CD4-positive, CD25-positive, alpha-beta regulatory T cell (primary cell): ENCODE measurements around the gene CSNK2B. TPM values are rescaled to one million over a fixed set of nuclear protein-coding genes. Genes with fewer than 3 reads are reported as not detected.
A peak's percentile ranks its signal among the peaks of the same experiment; 100 is the strongest.

Experiments used
- ATAC-seq, 2 donors: fragments of 150-1000 bp; cut with Tn5 transposase; one replicate each; pipeline ENCODE4 v1.10.0; 2021; ENCODE audit warnings: low read depth in 2 of 2, moderate number of reproducible peaks in 2 of 2, moderate library complexity in 1 of 2
- DNase-seq, 3 donors: peaks; one replicate each; pipeline versions ENCODE4 v3.0.0 to v3.0.0-alpha.2; 2012 to 2022; ENCODE audit warnings: mixed read lengths in 1 of 3
- H3K27ac ChIP-seq: one replicate; pipeline ENCODE4 v1.7.0; 2013; ENCODE audit warnings: mild to moderate bottlenecking, low read length; ENCODE audit not compliant: insufficient read depth, poor library complexity, severe bottlenecking
- H3K27me3 ChIP-seq: one replicate; pipeline ENCODE4 v1.7.0; 2013; ENCODE audit warnings: low read length; ENCODE audit not compliant: control insufficient read depth, insufficient read depth
- H3K36me3 ChIP-seq: one replicate; pipeline ENCODE4 v1.7.0; 2013; ENCODE audit warnings: mild to moderate bottlenecking, low read length, moderate library complexity; ENCODE audit not compliant: control insufficient read depth, insufficient read depth
- H3K4me1 ChIP-seq: 2 replicates; pipeline ENCODE4 v1.7.0; 2013; ENCODE audit warnings: mild to moderate bottlenecking, low read length; ENCODE audit not compliant: insufficient read depth, control insufficient read depth, poor library complexity, severe bottlenecking
- H3K4me3 ChIP-seq: one replicate; pipeline ENCODE4 v1.7.0; 2013; ENCODE audit warnings: low read depth, mild to moderate bottlenecking, low read length, moderate library complexity
- H3K9me3 ChIP-seq, 2 experiments: 1 replicate in 1 of 2; 2 replicates in 1 of 2; pipeline ENCODE4 v1.7.0; 2013; ENCODE audit warnings: low read length in 2 of 2, mild to moderate bottlenecking in 1 of 2, moderate library complexity in 1 of 2; ENCODE audit not compliant: control insufficient read depth in 2 of 2
- H3K27ac Mint-ChIP-seq, 3 donors: one replicate each; pipeline ENCODE4 v1.8.0; 2020 to 2022; ENCODE audit warnings: mild to moderate bottlenecking in 3 of 3, mixed read lengths in 3 of 3, moderate library complexity in 2 of 3
- H3K27me3 Mint-ChIP-seq: one replicate; pipeline ENCODE4 v1.8.0; 2022; ENCODE audit warnings: mild to moderate bottlenecking, mixed read lengths
- H3K36me3 Mint-ChIP-seq: one replicate; pipeline ENCODE4 v1.8.0; 2020; ENCODE audit warnings: mixed read lengths
- H3K4me1 Mint-ChIP-seq, 4 donors: one replicate each; pipeline ENCODE4 v1.8.0; 2020 to 2022; ENCODE audit warnings: mixed read lengths in 4 of 4, mild to moderate bottlenecking in 1 of 4
- H3K4me3 Mint-ChIP-seq, 4 donors: one replicate each; pipeline ENCODE4 v1.8.0; 2020 to 2022; ENCODE audit warnings: mild to moderate bottlenecking in 4 of 4, mixed read lengths in 4 of 4, moderate library complexity in 3 of 4
- H3K9me3 Mint-ChIP-seq, 7 donors: one replicate each; pipeline ENCODE4 v1.8.0; 2020 to 2022; ENCODE audit warnings: mixed read lengths in 7 of 7, mild to moderate bottlenecking in 3 of 7, moderate library complexity in 2 of 7
- polyA plus RNA-seq, 4 donors: library from polyadenylated mRNA; unstranded; fragments of 300-500 nt; fragmentation: Illumina TruSeq; gene quantifications; one replicate each; pipeline ENCODE4 v1.2.3, GENCODE V29; 2021
- total RNA-seq: library from RNA; stranded (reverse); gene quantifications from one replicate; pipeline ENCODE4 v1.2.3, GENCODE V29; 2022

The CSNK2B gene
- total and polyA plus RNA-seq, 5 donors from 2014 or later: 141 to 285 (median 240) TPM

DNA sequence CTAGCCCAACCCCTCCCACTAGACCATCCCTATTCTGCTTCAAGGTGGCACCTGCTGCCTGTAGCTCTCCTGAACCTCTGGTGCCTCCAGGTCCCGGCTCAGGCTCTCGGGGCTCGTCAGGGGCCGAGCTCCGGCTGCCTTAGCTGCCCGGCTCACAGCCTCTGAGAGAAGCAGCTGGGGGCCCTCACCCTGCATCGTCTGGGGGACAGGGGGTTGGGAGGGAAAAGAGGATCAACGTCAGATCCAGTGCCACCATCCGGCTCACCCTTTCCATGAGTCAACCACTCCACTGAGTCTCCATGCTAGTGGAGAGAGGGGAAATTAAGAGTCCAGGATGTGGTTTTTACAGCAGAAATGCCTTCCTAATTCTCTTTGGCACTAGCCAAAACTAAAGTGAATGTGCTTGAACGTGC lies 26.4 kb upstream of the CSNK2B start:
- H3K27ac Mint-ChIP-seq: peak overlapping the region in 1 of 3 donors; percentile 26
- DNase-seq (no peak), ATAC-seq (no peak)
- Histone ChIP-seq H3K4me3 (no peak overlapping the region), H3K4me1 (no peaks in the 10 kb centered on the region), H3K36me3 (peaks cover 89% of the 10 kb centered on the region), H3K9me3 (no peaks in the 10 kb centered on the region), H3K27me3 (no peaks in the 10 kb centered on the region), H3K27ac (no peak overlapping the region)
- no peaks in the 10 kb centered on the region for H3K27me3 Mint-ChIP-seq
- peaks cover 0 to 2% (median 0%) of the 10 kb centered on the region in 4 donors for H3K4me1 Mint-ChIP-seq
- no peaks in the 10 kb centered on the region for H3K9me3 Mint-ChIP-seq
- peaks cover 42% of the 10 kb centered on the region for H3K36me3 Mint-ChIP-seq
- no peak overlapping the region for H3K4me3 Mint-ChIP-seq

- Histone ChIP-seq H3K4me3 (no peak overlapping the region), H3K27ac (no peak overlapping the region), H3K36me3 (peaks cover 89% of the 10 kb centered on the region), H3K4me1 (no peaks in the 10 kb centered on the region), H3K27me3 (no peaks in the 10 kb centered on the region), H3K9me3 (no peaks in the 10 kb centered on the region)
- H3K9me3 Mint-ChIP-seq: no peaks in the 10 kb centered on the region
- H3K36me3 Mint-ChIP-seq: peaks cover 42% of the 10 kb centered on the region
- ATAC-seq: no peak
- no peak for DNase-seq
- peak overlapping the region in 1 of 3 donors; percentile 65 for H3K27ac Mint-ChIP-seq
- no peaks in the 10 kb centered on the region for H3K27me3 Mint-ChIP-seq
- H3K4me3 Mint-ChIP-seq: no peak overlapping the region
- peaks cover 0 to 5% (median 3%) of the 10 kb centered on the region in 4 donors for H3K4me1 Mint-ChIP-seq
Measured at GRCh38 chr6:31640612-31641011, 25.3 kb upstream of the CSNK2B start.

- Mint-ChIP-seq H3K4me1 (peaks cover 0 to 6% (median 3%) of the 10 kb centered on the region in 4 donors), H3K9me3 (no peaks in the 10 kb centered on the region), H3K4me3 (no peak overlapping the region), H3K27me3 (no peaks in the 10 kb centered on the region), H3K27ac (no peak overlapping the region), H3K36me3 (peaks cover 41% of the 10 kb centered on the region)
- no peaks in the 10 kb centered on the region for H3K27me3 ChIP-seq
- H3K4me1 ChIP-seq: no peaks in the 10 kb centered on the region
- no peak overlapping the region for H3K4me3 ChIP-seq
- peaks cover 89% of the 10 kb centered on the region for H3K36me3 ChIP-seq
- ATAC-seq (no peak), DNase-seq (no peak)
- H3K27ac ChIP-seq: no peak overlapping the region
- no peaks in the 10 kb centered on the region for H3K9me3 ChIP-seq
Measured at GRCh38 chr6:31641370-31641769, 24.5 kb upstream of the CSNK2B start.

DNA sequence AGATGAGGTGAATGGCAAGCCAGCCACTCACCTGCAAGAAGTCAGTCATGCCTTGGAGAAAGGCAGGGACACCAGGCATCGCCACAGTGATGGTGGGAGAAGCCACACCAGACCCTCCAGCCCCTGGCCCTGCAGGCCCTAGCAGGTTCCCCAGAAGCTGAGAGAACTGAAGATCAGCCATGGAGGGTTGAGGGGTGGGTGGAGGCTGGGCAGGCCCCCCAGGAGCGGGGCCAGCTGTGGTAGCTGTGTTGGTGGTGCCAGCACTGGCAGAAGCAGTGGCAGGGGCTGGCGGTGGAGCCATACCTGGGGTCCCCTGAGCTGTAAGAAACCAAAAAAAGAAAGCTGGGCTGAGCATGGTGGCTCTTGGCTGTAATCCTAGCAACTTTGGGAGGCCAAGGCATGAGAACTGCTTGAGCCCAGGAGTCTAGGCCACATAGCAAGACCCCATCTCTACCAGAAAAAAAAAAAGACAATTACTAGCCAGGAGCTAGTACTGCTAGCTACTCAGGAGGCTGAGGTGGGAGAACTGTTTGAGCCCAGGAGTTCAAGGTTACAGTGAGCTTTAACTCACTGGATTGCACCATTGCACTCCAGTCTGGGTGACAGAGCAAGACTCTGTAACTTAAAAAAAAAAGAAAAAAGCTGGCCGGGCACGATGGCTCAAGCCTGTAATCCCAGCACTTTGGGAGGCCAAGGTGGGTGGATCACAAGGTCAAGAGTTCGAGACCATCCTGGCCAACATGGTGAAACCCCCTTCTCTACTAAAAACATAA lies 22.9 kb upstream of the CSNK2B start:
- DNase-seq (no peak), ATAC-seq (no peak)
- Mint-ChIP-seq H3K27ac (no peak overlapping the region), H3K36me3 (peaks cover 44% of the 10 kb centered on the region), H3K9me3 (no peaks in the 10 kb centered on the region), H3K4me1 (peaks cover 0 to 6% (median 3%) of the 10 kb centered on the region in 4 donors), H3K27me3 (no peaks in the 10 kb centered on the region), H3K4me3 (no peak overlapping the region)
- Histone ChIP-seq H3K9me3 (no peaks in the 10 kb centered on the region), H3K36me3 (peaks cover 90% of the 10 kb centered on the region), H3K4me1 (no peaks in the 10 kb centered on the region), H3K27ac (no peak overlapping the region), H3K27me3 (no peaks in the 10 kb centered on the region), H3K4me3 (no peak overlapping the region)

GRCh38 chr6:31643818-31644454 lies 21.9 kb upstream of the CSNK2B start:
- Histone ChIP-seq H3K4me3 (no peak overlapping the region), H3K27me3 (no peaks in the 10 kb centered on the region), H3K9me3 (no peaks in the 10 kb centered on the region), H3K4me1 (no peaks in the 10 kb centered on the region), H3K36me3 (peaks cover 91% of the 10 kb centered on the region), H3K27ac (no peak overlapping the region)
- Mint-ChIP-seq H3K27me3 (no peaks in the 10 kb centered on the region), H3K4me1 (peaks cover 0 to 7% (median 4%) of the 10 kb centered on the region in 4 donors), H3K4me3 (no peak overlapping the region), H3K9me3 (peaks cover 0 to 2% (median 0%) of the 10 kb centered on the region in 7 donors), H3K36me3 (peaks cover 45% of the 10 kb centered on the region), H3K27ac (no peak overlapping the region)
- ATAC-seq (no peak), DNase-seq (no peak)

DNA sequence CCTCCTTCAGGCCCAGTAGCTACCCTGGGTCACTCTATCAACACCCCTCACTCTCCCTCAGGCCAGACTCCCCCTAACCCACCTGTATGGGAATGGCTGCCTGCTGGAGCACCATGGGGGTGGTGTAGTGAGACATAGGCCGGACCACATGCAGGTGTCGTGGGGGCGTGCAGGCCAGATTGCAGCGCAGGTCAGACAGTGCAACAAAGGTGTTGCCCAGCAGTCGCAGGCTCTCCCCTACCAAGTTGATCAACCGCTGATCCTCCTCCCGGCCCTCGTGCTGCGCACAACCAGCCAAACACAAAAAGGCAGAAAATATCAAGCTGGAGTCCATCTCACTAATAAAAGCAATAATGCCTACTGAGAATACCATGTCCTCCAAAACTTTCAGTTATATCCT lies 20.6 kb upstream of the CSNK2B start:
- Histone ChIP-seq H3K4me1 (no peaks in the 10 kb centered on the region), H3K36me3 (peaks cover 86% of the 10 kb centered on the region), H3K4me3 (no peak overlapping the region), H3K27me3 (no peaks in the 10 kb centered on the region), H3K9me3 (no peaks in the 10 kb centered on the region), H3K27ac (no peak overlapping the region)
- Mint-ChIP-seq H3K27ac (peak overlapping the region in 2 of 3 donors; percentile 44 to 45), H3K4me3 (no peak overlapping the region), H3K36me3 (peaks cover 44% of the 10 kb centered on the region), H3K4me1 (peaks cover 0 to 20% (median 11%) of the 10 kb centered on the region in 4 donors), H3K9me3 (peaks cover 0 to 2% (median 0%) of the 10 kb centered on the region in 7 donors), H3K27me3 (no peaks in the 10 kb centered on the region)
- ATAC-seq (no peak), DNase-seq (no peak)

DNA sequence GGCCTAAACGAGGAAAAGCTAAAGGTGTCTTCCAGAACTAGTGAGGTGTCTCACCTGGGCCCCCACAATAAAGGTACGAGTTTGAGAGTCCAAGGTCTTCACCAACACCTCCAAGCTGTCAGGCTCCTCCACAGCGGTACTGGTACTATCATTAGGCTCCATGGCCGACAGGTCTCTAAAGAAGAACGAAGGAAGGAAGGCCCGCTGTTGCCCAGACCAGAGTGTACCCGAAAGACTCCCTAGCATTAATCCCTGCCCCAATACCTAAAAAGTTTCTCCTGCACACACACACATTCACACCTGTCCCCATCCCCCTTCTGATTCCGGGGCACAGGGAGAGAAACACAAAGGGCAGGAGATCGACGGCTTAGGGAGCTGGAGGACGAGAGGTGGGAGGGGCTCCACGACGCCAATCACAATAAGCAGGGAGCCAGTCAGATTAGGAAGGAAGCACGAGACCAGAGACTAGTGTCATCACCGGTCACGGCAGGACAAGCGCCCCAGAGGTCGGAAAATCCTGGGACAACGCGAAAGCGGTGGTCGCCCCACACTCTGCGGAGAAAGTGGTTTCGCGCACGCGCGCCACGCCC lies 14.2 kb upstream of the CSNK2B start:
- peak overlapping the region; percentile 92 for H3K4me3 ChIP-seq
- Mint-ChIP-seq H3K27me3 (peaks cover 8% of the 10 kb centered on the region), H3K4me3 (peak overlapping the region; percentile 92 to 98 (median 98)), H3K9me3 (peaks cover 0 to 9% (median 0%) of the 10 kb centered on the region in 7 donors), H3K27ac (peak overlapping the region; percentile 99 to 100 (median 100)), H3K4me1 (peaks cover 4 to 58% (median 30%) of the 10 kb centered on the region in 4 donors), H3K36me3 (peaks cover 30% of the 10 kb centered on the region)
- H3K27me3 ChIP-seq: no peaks in the 10 kb centered on the region
- peaks cover 23% of the 10 kb centered on the region for H3K4me1 ChIP-seq
- H3K9me3 ChIP-seq: no peaks in the 10 kb centered on the region
- ATAC-seq: peak in 1 of 2 donors; percentile 19
- DNase-seq: peak in 1 of 3 donors; percentile 77
- peak overlapping the region; percentile 99 for H3K27ac ChIP-seq
- H3K36me3 ChIP-seq: peaks cover 34% of the 10 kb centered on the region
